T-helper 9 cell (primary cell): ENCODE results near the gene FAM43B.

ENCODE experiments used
- DNase-seq: peaks from one replicate; pipeline ENCODE4 v3.0.0-alpha.2; 2020

The FAM43B gene

DNA sequence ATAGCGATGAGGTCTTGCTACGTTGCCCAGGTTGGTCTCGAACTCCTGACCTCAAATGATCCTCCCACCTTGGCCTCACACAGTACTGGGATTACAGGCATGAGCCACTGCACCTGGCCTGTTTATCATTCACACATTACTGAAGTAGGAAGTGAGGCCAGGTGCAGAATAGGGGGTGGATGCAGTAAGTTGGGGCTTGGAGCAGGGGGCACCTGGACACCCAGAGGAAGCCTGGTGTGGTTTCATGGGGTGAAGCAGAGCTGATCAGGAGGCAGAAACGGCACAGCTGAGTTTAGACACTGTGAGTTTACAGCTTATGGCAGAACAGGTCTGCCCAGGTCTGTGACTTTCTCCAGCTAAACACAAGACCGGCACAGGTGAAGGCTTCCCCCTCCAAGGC, 41.4 kb downstream of the FAM43B start:
- DNase-seq: no peak

DNA sequence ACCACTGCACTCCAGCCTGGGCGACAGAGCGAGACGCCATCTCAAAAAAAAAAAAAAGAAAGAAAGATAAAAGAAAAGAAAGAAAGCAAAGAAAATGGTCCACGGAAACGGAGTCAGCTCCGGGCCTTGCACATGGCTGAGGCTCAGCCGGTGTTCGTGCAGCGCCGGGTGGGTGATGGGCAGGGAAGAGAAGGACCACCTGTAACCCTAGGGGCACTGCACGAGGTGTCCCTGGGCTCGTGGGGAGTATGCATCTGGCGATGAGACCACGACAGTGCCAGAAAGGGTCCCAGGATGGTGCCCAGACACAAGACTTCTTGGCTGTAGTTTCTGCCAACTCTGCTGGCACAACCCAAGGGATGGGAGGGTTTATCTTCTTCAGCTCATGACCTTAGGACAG, 42.4 kb downstream of the FAM43B start:
- DNase-seq: no peak

DNA sequence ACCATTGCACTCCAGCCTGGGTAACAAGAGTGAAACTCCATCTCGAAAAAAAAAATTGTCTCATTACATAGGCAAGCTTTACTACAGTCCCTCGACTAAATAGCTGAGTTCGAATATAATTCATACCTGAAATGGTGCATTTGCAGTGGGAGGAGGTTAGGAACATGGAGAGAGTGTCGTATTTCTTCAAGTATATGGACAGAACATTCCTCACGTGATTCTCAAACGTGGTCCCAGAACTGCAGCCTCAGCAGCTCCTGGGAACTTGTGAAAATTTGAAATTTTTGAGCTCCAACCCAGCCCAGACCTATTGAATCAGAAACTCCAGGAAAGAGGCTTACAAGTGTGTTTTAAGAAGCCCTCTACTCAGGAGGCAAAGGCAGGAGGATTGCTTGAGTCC, 43.7 kb downstream of the FAM43B start:
- DNase-seq: no peak

DNA sequence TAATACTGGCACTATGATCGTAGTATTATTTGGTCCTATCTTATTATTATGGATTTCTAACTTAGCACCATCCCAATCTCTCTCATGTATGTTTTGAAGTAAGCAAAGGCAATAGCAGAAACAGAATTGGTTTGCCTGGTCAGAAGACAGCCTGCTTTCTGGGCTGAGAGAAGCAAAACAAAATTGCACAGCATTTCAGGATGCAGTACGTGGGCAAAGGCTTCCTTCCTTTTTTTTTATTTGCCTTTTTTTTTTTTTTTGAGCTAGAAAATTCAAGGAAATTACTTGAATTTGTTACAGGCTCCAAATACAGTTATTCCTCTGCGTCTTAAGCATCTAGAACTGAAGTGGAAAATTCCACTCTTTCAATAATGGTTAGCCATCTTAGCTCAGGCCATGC, 45.3 kb downstream of the FAM43B start:
- DNase-seq: no peak

DNA sequence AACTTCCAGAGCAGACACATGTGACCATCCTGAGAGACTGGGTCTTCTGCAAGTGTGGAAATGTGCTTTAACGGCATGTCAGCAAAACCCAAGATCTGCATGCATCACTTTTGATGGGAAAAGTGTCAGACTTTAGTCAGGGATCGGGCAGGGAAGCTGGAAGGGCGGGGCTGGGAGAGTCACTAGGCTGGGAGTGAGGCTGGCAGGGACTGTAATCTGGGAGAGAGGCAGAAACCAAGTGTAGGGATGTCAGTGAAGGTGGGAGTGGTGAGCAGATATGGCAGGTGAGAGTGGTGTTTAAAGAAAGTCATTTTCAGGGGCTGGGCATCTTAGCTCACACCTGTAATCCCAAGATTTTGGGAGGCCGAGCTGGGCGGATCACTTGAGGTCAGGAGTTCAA, 47.8 kb downstream of the FAM43B start:
- DNase-seq: no peak

DNA sequence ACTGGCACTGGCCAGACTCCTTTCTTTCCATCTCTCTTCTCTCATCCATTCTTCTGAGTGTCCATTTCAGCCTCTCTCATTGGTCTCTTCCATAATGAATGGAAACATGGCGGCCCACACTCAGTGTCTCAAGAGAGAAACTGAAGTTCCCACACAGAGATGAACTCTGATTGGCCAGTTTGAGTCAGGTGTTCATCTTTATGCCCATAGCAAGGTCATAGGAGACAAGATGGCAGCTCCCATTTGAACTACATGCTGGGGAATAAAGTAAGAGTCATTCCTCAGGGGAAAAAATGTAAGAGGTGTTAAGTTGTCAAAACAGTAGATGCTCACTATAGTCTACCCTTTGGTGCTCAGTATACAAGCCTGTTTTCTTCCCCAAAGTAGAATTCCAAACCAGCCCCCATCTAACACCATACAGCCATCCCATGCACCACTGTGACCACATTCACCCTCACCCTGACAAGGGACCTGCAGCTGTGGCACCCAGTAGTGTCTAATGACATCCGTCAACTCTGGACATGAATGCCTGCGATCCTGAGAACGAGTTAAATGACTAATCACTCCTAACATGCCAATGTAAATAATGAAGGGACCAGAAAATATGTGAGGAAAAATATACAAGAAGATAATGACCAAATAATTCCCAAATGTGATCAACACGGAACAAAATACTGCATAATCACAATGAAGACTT, 48.9 kb downstream of the FAM43B start:
- no peak for DNase-seq

DNA sequence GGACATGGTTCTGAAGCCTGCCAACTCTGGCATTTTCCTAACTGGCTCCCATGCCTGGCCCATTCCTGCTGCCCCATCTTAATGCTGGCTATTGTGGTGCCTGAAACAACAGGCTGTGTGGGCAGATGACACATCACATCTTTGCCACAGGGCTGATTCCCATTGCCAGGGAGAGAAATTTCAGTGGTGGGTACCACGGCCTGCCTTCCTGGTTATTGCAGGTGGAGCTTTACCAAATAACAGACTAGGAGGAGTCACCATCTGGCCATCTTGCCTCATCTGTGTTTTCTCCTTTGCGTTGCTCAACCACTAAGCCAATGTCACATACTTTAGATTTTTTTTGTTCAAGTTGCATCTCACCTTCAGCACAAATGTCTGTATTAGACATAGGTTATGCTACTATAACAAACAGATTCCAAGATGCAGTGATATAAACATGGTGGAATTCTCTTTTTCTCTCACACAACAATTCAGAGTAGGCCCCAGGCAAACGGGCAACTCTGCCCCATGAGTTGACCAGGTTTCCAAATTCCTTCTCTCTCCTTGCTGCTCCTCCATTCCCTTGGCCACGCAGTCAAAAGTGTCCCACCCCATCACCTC, 50.6 kb downstream of the FAM43B start:
- no peak for DNase-seq

DNA sequence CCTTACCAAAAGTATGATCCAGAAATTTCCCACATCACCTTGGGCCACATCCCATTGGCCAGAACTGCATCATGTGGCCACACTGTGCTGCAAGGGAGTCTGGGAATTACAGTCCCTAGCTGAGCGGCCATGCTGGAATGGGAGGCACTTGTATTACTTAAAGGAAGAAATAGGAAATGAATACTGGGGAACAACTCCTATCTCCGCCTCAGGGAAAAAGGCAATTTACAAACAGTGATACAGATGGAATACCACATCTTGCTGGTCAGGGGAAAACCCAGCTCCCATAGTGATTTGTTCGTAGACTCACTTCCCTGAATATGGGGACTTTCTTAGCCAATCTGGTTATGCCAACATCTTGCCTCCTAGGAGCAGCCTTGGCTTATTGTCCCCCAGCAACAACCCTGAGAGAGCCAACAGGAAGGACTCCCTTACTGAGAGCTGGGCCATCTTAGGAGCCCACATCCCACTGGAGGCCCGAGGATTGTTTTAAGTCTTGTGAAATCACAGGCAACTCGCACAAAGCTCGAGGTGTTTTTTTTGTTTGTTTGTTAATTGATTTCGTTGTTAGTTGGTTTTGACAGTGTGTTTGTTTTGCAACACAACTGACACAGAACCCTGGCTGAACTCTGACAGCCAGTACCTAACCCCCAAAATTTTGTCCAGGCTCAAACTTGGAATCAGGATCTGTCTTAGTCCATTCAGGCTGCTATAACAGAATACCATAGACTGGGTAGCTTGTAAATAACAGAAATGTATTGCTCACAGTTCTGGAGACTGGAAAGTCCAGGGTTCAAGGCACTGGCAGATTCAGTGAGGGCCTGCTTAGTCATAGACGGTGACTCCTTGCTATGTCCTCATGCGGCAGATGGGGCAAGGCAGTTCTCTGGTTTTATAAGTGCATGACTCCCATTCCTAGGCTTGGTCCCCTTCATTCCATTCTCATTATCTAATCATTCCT, 51.4 kb downstream of the FAM43B start:
- DNase-seq: no peak
